Neuronal stem cell (in vitro differentiated cells): ENCODE data around the gene REL.

Experiments
- DNase-seq: peaks from one replicate; pipeline ENCODE4 v3.0.0-alpha.2; 2013; ENCODE audit warnings: low spot score
- H2AFZ ChIP-seq: one replicate; pipeline ENCODE4 v1.6.1; 2013; ENCODE audit warnings: mild to moderate bottlenecking, low read length, inconsistent platforms
- H2AK5ac ChIP-seq: 2 replicates; pipeline ENCODE4 v1.6.1; 2013; ENCODE audit warnings: low read depth, mild to moderate bottlenecking, inconsistent platforms, low read length, moderate library complexity, mixed read lengths
- H2BK120ac ChIP-seq: 2 replicates; pipeline ENCODE4 v1.6.1; 2013; ENCODE audit warnings: low read depth, mild to moderate bottlenecking, inconsistent platforms, low read length, moderate library complexity, mixed read lengths
- H2BK12ac ChIP-seq: one replicate; pipeline ENCODE4 v1.6.1; 2013; ENCODE audit warnings: low read length, inconsistent platforms
- H2BK15ac ChIP-seq: 2 replicates; pipeline ENCODE4 v1.6.1; 2013; ENCODE audit warnings: mild to moderate bottlenecking, low read length, inconsistent platforms, mixed read lengths
- H2BK5ac ChIP-seq: one replicate; pipeline ENCODE4 v1.6.1; 2013; ENCODE audit warnings: inconsistent platforms, mild to moderate bottlenecking, low read length, moderate library complexity
- H3K14ac ChIP-seq: one replicate; pipeline ENCODE4 v1.6.1; 2013; ENCODE audit warnings: low read length, inconsistent platforms
- H3K18ac ChIP-seq: 2 replicates; pipeline ENCODE4 v1.6.1; 2013; ENCODE audit warnings: low read length, inconsistent platforms
- H3K23ac ChIP-seq: 2 replicates; pipeline ENCODE4 v1.6.1; 2013; ENCODE audit warnings: low read depth, mild to moderate bottlenecking, mixed read lengths, low read length, inconsistent platforms; ENCODE audit not compliant: poor library complexity
- H3K27ac ChIP-seq: replicated peaks from 3 replicates; pipeline ENCODE4 v1.5.1; 2013; ENCODE audit warnings: low read length, inconsistent platforms
- H3K27me3 ChIP-seq, 3 experiments: 2 replicates each; pipeline ENCODE4 v1.6.1; 2013; ENCODE audit warnings: low read length in 3 of 3, mild to moderate bottlenecking in 2 of 3, inconsistent platforms in 1 of 3, low read depth in 1 of 3, mixed read lengths in 1 of 3, moderate library complexity in 1 of 3; ENCODE audit not compliant: control insufficient read depth in 3 of 3, insufficient read depth in 3 of 3
- H3K36me3 ChIP-seq, 2 donors: replicated peaks in 1 of 2; 2 replicates each; pipeline ENCODE4 v1.6.1; 2013; ENCODE audit warnings: low read length in 2 of 2; ENCODE audit not compliant: control insufficient read depth in 2 of 2, insufficient read depth in 2 of 2
- H3K4ac ChIP-seq: 2 replicates; pipeline ENCODE4 v1.6.1; 2013; ENCODE audit warnings: inconsistent platforms, mild to moderate bottlenecking, low read length, moderate library complexity
- H3K4me1 ChIP-seq, 2 donors: 1 replicate in 1 of 2; 2 replicates in 1 of 2; pipeline ENCODE4 v1.6.1; 2013; ENCODE audit warnings: low read length in 2 of 2, low read depth in 1 of 2; ENCODE audit not compliant: control insufficient read depth in 2 of 2, insufficient read depth in 1 of 2
- H3K4me2 ChIP-seq: one replicate; pipeline ENCODE4 v1.6.1; 2013; ENCODE audit warnings: mild to moderate bottlenecking, low read length, inconsistent platforms; ENCODE audit not compliant: insufficient read depth, poor library complexity, severe bottlenecking
- H3K4me3 ChIP-seq, 2 donors: 2 replicates each; pipeline ENCODE4 v1.5.1; 2013; ENCODE audit warnings: low read length in 2 of 2, mild to moderate bottlenecking in 2 of 2, inconsistent platforms in 1 of 2, moderate library complexity in 1 of 2
- H3K79me1 ChIP-seq: one replicate; pipeline ENCODE4 v1.6.1; 2013; ENCODE audit warnings: low read depth, mild to moderate bottlenecking, inconsistent platforms, low read length, moderate library complexity
- H3K9ac ChIP-seq: one replicate; pipeline ENCODE4 v1.6.1; 2013; ENCODE audit warnings: mild to moderate bottlenecking, low read depth, low read length, inconsistent platforms; ENCODE audit not compliant: poor library complexity
- H3K9me3 ChIP-seq, 2 donors: replicated peaks in 1 of 2; 2 replicates each; pipeline versions ENCODE3 to v1.6.1; 2013; ENCODE audit warnings: low read length in 2 of 2, mild to moderate bottlenecking in 2 of 2, inconsistent platforms in 1 of 2, low read depth in 1 of 2, mixed read lengths in 1 of 2, moderate library complexity in 1 of 2; ENCODE audit not compliant: control insufficient read depth in 2 of 2, insufficient read depth in 1 of 2
- H4K8ac ChIP-seq: one replicate; pipeline ENCODE4 v1.6.1; 2013; ENCODE audit warnings: low read depth, mild to moderate bottlenecking, inconsistent platforms, low read length, moderate library complexity
- H4K91ac ChIP-seq: one replicate; pipeline ENCODE4 v1.6.1; 2013; ENCODE audit warnings: low read length, low read depth, mild to moderate bottlenecking, inconsistent platforms; ENCODE audit not compliant: poor library complexity
- WGBS, 2 donors: extraction: QIAGEN DNeasy Blood & Tissue Kit; methylation state at CpG; one replicate each; pipeline ENCODE4 v1.1.7; 2013; ENCODE audit warnings: missing lambda C conversion rate in 2 of 2, mixed read lengths in 1 of 2; ENCODE audit not compliant: insufficient read length in 2 of 2, insufficient replicate concordance in 1 of 2; ENCODE audit errors: extremely low coverage in 2 of 2; 5-methylcytosine and 5-hydroxymethylcytosine counted together

Gene REL

DNA sequence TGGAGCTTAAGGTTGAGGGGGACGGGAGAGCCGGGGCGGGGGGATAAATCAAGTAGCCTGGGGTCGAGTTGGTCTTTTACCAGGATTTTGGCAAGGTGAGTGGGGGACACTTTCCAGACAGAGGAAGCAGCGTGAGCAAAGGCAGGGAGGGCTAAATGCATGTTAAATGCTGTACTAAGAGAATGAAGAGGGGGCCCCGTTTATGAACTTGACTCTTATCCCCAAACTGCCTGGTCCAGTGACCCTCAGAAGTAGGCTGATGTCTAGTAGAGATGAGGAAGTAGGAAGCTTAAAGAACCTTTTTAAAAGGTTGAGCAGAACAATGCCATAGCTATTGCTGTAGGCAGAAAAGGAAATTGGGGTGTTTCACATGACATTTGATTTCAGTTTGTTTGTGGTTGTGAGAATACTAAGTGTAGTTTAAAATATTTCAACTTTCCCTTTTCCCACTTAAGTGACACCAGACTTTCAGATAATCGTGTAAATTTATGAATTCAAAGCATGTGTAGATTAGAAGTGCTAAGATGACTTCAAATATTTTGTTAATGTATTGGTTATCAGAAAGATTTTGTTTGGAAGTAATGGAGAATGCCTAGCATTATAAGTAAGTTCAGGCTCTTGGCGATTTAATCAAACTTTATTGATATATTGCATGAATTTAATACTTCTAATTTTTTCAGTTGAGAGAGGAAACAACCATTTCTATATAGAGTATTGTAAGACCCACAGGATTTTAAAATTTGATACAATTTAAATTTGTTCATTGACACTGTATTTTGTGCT is 1.8 kb downstream of the REL start:
- no peak overlapping the region for H4K91ac ChIP-seq
- no peak for DNase-seq
- no peak overlapping the region for H2BK12ac ChIP-seq
- peaks cover 3% of the 10 kb centered on the region for H3K79me1 ChIP-seq
- H2BK15ac ChIP-seq = no peak overlapping the region
- no peak overlapping the region for H3K4ac ChIP-seq
- no peak overlapping the region for H4K8ac ChIP-seq
- WGBS, 2 donors = no CpG with 5 or more reads among the region's 8 CpGs
- no peak overlapping the region for H2BK5ac ChIP-seq
- H3K4me1 ChIP-seq = peaks cover 4 to 8% of the 10 kb centered on the region in 2 donors
- no peaks in the 10 kb centered on the region for H3K9me3 ChIP-seq
- H3K4me2 ChIP-seq = peak overlapping the region; percentile 33
- no peak overlapping the region for H3K14ac ChIP-seq
- no peak overlapping the region for H2BK120ac ChIP-seq
- no peaks in the 10 kb centered on the region for H3K36me3 ChIP-seq
- no peak overlapping the region for H3K27ac ChIP-seq
- no peak overlapping the region for H2AK5ac ChIP-seq
- H3K18ac ChIP-seq = no peak overlapping the region
- H3K23ac ChIP-seq = no peak overlapping the region
- no peaks in the 10 kb centered on the region for H3K27me3 ChIP-seq
- H3K9ac ChIP-seq = no peak overlapping the region
- peak overlapping the region in 1 of 2 donors; percentile 90 for H3K4me3 ChIP-seq
- H2AFZ ChIP-seq = peak overlapping the region; percentile 99

DNA sequence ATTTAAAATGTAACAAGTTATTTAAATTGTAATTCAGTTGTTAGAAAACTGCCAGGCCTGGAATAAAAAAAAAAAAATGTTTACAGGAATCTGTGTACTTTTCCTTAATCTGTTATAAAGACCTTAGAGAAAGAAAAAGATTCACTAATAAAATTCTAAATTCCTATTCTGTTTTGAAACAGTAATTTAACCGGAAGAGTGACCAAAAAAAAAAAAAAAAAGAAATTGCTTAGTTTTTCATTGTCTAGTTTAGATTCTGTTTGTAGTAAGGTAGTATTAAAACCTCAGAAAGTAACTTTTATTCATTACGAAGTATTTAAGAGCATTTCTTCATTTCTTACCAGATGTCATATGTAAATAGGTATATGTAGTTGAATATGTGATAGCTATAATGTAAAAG is 2.5 kb downstream of the REL start:
- Histone ChIP-seq H2BK120ac (no peak overlapping the region), H2AFZ (no peak overlapping the region), H3K9ac (no peak overlapping the region), H3K14ac (no peak overlapping the region), H2BK12ac (no peak overlapping the region), H2BK5ac (no peak overlapping the region), H3K36me3 (no peaks in the 10 kb centered on the region), H2BK15ac (no peak overlapping the region), H4K91ac (no peak overlapping the region), H3K4ac (no peak overlapping the region), H3K23ac (no peak overlapping the region), H3K4me3 (no peak overlapping the region), H3K9me3 (no peaks in the 10 kb centered on the region), H3K4me1 (peaks cover 4 to 8% of the 10 kb centered on the region in 2 donors), H3K27ac (no peak overlapping the region), H3K18ac (no peak overlapping the region), H3K79me1 (peaks cover 3% of the 10 kb centered on the region), H3K4me2 (no peak overlapping the region), H4K8ac (no peak overlapping the region), H3K27me3 (no peaks in the 10 kb centered on the region), H2AK5ac (no peak overlapping the region)
- WGBS, 2 donors = no CpG with 5 or more reads among the region's 2 CpGs
- no peak for DNase-seq

DNA sequence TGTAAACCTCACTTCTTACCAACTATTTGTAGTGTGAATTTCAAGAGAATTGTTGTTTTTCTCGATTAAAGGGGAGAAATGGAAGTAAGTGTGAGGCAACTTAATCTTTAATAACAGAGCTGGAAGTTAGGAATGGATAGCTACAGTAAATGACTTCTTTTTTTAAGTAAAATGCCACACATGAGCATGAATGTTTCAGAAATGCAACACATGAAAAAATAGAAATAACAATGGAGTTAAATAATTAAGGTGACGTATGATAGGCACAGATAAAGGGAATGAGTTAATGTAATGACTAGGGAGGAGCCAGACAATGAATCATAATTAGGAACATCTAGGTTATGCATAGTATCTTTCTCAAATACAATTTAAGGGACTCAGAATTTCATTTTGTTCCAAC is 3.4 kb downstream of the REL start:
- Histone ChIP-seq H3K79me1 (peaks cover 3% of the 10 kb centered on the region), H3K14ac (no peak overlapping the region), H2AFZ (no peak overlapping the region), H3K4me3 (no peak overlapping the region), H2BK12ac (no peak overlapping the region), H3K18ac (no peak overlapping the region), H2BK15ac (no peak overlapping the region), H3K27me3 (no peaks in the 10 kb centered on the region), H3K4me1 (peaks cover 4 to 8% of the 10 kb centered on the region in 2 donors), H2BK120ac (no peak overlapping the region), H3K23ac (no peak overlapping the region), H4K8ac (no peak overlapping the region), H3K4me2 (no peak overlapping the region), H3K9me3 (no peaks in the 10 kb centered on the region), H3K4ac (no peak overlapping the region), H3K27ac (no peak overlapping the region), H2BK5ac (no peak overlapping the region), H4K91ac (no peak overlapping the region), H3K9ac (no peak overlapping the region), H3K36me3 (no peaks in the 10 kb centered on the region), H2AK5ac (no peak overlapping the region)
- WGBS, 2 donors = no CpG with 5 or more reads among the region's 2 CpGs
- DNase-seq = no peak

DNA sequence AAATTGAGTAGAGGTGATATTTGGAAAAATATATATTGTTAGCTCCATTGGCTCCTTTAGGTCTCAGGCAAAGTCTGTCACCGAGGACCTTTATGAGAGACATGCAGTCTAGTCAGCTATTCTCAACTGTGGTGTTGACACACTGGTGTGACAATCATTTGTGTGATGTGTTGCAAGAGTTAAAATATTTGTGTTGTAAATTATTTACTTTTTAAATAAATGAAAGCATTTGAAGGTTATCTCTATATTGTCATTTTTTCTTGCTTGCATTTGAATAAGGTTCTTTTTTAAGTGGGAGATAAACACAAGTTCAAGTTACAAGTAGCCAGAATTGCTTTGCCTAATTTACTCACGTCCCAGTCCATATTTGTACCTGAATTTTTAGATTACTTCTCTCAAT is 4.3 kb downstream of the REL start:
- no peak overlapping the region for H3K14ac ChIP-seq
- H3K36me3 ChIP-seq = no peaks in the 10 kb centered on the region
- H2BK12ac ChIP-seq = no peak overlapping the region
- H3K18ac ChIP-seq = no peak overlapping the region
- H2AFZ ChIP-seq = no peak overlapping the region
- peaks cover 3% of the 10 kb centered on the region for H3K79me1 ChIP-seq
- WGBS, 2 donors = no CpG with 5 or more reads among the region's 2 CpGs
- no peak for DNase-seq
- H3K4me2 ChIP-seq = no peak overlapping the region
- no peak overlapping the region for H4K91ac ChIP-seq
- no peak overlapping the region for H2BK5ac ChIP-seq
- no peak overlapping the region for H3K27ac ChIP-seq
- H3K9me3 ChIP-seq = no peaks in the 10 kb centered on the region
- H3K23ac ChIP-seq = no peak overlapping the region
- H3K4me1 ChIP-seq = peaks cover 4 to 8% of the 10 kb centered on the region in 2 donors
- no peak overlapping the region for H2BK120ac ChIP-seq
- no peak overlapping the region for H2AK5ac ChIP-seq
- H3K4ac ChIP-seq = no peak overlapping the region
- H3K9ac ChIP-seq = no peak overlapping the region
- no peak overlapping the region for H3K4me3 ChIP-seq
- no peak overlapping the region for H4K8ac ChIP-seq
- no peaks in the 10 kb centered on the region for H3K27me3 ChIP-seq
- H2BK15ac ChIP-seq = no peak overlapping the region
